Embryonic facial prominence (tissue), 1 donor: ENCODE data around the gene KIF5C.

ENCODE experiments used
- DNase-seq: peaks from one replicate; pipeline ENCODE4 v3.0.0-alpha.2; 2016; ENCODE audit errors: extremely low spot score

The KIF5C gene

GRCh38 chr2:148924514-148925178 is 49.6 kb downstream of the KIF5C start:
- no peak for DNase-seq

- DNase-seq = no peak
These were observed 51.4 kb downstream of the KIF5C start for GRCh38 chr2:148926291-148926961.

- DNase-seq = no peak
These were observed 52.0 kb downstream of the KIF5C start for GRCh38 chr2:148926981-148927401.

- no peak for DNase-seq
These were observed 53.4 kb downstream of the KIF5C start for GRCh38 chr2:148928395-148928794.

DNA sequence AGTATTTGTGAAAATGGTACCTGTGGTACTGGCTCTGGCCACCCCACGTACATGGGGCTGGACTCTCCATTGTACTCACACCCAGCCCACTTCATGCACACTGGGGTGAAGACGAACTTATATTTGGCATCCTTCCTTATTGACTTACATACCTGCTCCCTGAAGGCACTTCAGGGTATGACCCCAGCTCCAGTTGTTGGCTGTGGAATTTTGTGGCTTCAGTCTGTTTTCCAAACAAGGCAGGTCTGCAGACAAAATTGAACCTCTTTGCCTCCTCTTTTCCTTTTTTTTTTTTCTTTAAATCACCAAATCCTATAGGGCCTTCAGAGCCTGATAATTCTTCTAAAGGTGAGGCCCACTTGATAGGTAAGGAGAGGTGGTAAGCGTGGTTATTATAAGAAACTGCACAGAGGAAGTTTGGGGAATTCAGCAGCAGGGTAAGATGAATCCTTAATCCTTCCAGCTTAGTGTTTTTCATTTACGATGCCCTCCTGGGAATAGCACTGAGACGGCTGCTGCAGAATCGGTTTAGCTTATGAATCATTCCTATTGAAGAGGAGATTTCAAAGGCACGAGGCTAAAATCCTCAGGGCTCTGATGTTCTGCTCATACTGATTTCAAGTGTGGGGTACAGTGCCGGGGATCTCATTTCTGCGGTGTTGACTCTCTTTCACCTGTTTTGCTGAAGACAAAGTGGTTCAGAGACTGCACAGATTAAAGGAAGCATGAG is 55.2 kb downstream of the KIF5C start:
- no peak for DNase-seq

DNA sequence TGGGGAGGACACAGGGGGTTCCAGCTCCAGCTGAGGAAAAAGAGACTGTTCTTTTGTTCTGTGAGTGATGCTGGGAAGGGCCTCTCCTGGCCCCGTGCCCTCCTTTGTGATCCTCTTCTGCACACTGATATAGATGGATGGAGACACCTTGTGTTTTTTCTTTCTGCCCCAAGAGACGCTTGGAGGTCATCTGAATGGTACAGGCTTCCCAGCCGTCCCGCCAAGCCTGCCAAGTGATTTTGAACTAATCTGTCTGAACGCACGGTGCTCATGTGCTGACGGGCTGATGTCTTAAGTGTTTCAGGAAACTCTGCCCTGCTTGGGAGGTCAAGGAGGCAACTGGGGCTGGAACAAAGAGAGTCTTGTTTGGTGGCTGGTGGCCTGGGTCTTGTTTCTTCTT is 57.5 kb downstream of the KIF5C start:
- DNase-seq = no peak

DNA sequence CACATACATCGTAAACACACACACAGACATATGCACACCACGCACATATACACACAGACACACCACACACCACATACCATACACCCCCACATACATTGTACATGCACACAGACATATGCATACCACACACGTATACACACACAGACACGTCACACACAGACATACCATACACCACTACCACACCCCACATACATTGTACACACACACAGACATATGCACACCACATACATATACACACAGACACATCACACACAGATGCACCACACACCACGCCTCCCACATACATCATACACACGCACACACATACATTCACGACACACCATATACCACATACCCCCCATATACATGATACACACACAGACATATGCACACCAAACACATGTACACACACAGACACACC is 58.4 kb downstream of the KIF5C start:
- DNase-seq = no peak

GRCh38 chr2:148935791-148936190 is 60.8 kb downstream of the KIF5C start:
- no peak for DNase-seq

DNA sequence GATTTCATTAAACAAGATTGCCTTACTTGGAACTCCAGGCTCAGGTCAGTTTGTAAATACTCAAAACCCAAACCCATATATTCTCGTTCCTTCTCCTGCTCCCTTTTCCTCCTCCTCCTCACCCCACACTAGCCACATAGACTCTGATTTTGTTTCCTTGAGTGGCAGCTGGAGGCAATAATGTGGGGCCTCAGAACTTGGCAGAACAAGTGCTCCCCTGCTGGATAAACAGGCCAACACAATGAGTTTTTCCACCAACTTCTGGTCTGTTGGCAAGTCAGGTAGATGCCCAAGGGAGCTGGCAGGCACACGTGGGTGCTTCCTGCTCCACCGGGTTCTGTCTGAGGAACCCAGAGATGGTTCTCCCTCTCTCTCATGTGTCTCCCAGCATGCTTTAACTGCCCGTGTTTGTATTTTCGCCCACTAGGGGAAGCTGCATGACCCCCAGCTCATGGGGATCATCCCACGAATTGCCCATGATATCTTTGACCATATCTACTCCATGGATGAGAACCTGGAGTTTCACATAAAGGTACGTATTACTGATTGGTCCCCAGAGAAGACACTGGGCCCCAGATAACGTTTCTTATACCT is 61.9 kb downstream of the KIF5C start:
- DNase-seq = no peak

DNA sequence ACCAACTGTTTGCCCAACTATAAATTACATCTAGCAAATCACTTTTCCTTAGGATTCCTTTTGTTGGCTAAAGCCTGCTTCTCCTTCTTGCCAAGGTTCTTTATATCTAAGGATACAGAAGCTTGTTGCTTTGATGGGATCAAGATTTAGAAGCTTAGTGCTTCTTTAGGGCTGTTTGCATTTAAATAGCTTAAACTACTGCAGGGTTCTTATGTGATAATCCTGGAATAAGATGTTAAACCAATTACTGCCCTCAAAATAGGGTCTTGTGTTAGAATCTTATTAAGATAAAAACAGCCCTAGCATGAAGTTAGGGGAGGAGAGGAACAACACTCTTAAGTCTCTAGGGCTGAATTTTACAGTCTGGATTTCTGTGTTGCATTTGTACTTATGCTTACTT is 64.2 kb downstream of the KIF5C start:
- no peak for DNase-seq

DNA sequence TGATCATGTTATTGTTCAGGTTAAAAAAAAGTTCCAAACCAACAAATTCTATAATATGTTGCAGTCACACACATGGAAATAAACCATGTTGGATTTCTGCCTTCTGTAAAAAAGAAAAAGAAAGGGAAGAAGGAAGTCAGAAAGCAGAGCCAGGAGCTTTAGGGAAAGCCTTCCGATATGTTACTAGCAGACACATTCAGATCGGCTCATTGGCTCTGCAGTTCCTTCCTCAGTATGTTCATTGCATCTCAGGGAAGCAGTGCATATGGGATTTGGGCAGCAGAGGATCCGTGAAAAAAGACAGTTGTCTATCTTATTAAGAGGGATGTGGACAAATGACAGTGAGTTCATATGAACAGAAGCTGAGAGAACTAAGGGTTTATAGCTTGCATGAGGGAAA is 68.1 kb downstream of the KIF5C start:
- no peak for DNase-seq

DNA sequence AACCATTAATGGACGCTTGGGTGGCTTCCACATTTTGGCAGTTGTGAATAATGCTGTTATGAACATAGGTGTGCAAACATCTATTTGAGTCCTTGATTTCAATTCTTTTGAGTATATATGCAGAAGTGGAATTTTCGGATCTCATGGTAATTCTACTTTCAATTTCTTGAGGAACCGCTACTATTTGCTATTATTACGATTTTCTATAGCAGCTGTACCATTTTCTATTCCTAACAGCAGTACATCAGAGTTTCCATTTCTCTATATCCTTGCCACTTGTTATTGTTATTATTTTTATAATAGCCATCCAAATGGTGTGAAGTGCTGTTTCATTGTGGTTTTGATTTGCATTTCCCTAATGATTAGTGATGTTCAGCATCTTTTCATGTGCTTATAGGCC is 69.5 kb downstream of the KIF5C start:
- no peak for DNase-seq

DNA sequence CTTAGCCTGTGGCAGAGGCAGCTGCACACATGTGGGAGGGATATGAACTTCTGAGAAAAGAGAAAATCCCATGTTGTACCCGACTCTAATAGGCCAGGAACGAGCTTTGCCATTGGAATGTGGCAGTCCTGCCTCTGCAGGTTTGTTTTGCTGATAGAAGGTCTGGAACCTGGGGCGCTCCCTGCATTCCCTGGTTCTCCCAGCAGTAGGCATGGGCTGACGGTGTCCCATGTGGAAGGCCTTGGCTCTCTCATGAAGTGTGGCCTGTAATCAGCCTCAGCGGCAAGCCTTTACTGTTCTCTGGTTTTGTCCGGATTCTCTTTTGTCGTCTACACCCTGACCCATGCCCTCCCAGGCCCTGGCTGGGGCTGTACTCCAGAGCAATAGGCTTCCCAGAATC is 72.3 kb downstream of the KIF5C start:
- no peak for DNase-seq

DNA sequence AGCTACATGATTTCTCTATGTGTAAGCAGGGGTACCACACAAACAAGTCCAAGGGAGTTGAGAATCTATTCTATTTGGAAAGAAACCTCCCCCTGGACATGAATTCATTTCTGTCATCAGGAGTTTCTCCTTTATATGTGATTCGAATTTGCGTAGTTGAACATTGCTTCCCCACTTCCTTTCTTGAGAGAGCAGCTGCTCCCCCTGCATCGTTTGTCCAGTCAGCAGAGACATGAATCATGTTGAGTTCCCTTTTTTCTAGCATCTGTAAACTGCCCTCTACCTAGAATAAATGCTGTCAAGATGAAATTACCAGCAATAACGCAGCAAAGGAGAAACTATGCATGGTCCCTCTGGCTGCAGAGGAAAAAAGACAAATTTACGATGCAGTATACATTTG is 73.8 kb downstream of the KIF5C start:
- DNase-seq = no peak

- no peak for DNase-seq
These were observed 74.3 kb downstream of the KIF5C start for GRCh38 chr2:148949348-148949747.

DNA sequence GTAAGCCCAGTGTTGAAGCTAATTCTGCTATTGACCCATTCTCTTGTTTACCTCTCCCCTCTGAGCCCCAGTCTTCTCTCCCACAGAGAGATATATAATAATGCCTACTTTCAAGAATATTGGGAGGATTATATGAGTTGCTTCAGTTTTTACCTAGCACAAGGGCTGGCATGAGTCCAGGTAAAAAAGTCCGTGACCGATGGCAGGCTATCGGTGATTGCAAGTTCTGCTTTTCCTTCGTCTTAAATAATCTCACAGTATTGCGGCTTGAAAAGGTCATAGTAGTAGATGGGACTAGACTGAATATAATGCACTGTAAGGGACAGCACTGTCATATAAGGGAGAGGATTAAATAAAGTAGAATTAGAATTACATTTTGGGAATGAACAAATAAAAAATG is 77.6 kb downstream of the KIF5C start:
- DNase-seq = no peak

DNA sequence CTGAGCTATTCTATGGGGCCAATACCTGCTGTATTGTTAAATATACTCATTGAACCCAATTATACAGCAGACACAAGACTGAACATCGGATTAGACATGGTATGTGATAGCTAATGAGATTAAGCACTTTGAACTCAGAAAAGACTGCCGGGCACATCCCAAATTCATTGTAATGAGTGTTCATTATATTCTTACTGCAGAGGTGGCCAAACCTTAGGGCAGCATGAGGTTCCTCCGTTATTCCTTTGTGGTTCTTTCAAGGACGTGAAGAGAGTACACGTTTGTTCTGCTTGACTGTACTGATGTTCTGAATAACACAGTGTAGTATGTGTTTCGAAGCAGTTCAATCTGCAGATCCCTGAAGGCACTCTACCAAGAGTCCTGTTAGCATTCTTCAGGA is 78.4 kb downstream of the KIF5C start:
- DNase-seq = no peak

DNA sequence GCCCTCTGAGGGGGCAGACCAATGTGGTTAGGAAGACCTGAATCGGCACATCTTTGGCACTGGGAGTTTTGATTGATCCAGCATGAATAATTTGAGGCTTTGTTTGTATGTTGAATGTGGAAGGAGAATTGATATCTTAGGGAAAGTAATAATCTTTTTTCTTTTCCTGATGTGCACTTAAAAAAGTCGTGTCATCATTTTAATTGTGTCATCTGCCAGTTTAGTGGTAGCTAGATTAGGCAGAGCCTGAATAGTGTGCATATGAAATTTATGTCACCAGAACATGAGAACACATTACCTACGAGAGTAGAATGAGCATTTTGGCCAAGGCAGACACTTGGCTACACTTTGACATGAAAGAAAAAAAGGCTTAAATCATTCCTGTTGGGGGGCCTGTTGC is 79.5 kb downstream of the KIF5C start:
- DNase-seq = no peak

DNA sequence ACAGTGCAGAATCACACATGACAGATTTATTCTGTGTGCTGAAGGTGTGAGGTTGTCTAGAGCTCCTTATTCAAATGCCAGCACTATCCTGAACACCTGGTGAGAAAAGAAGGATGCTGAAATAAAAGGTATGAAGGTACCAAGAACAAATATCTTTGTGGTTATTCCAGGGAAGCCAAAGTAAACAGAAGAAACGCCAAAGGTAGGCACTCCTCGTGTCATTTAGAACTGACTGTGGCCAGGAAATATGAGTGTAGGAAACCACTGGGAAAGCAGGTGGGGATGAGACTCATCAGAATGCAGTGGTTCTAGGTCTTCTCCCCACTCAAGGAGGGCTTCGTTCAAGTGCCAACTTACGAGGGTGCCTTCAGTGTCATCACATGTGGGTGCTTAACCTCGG is 80.8 kb downstream of the KIF5C start:
- DNase-seq = no peak

- DNase-seq = no peak
These were observed 82.0 kb downstream of the KIF5C start for GRCh38 chr2:148957023-148957422.

- DNase-seq = no peak
These were observed 84.7 kb downstream of the KIF5C start for GRCh38 chr2:148959745-148960144.

DNA sequence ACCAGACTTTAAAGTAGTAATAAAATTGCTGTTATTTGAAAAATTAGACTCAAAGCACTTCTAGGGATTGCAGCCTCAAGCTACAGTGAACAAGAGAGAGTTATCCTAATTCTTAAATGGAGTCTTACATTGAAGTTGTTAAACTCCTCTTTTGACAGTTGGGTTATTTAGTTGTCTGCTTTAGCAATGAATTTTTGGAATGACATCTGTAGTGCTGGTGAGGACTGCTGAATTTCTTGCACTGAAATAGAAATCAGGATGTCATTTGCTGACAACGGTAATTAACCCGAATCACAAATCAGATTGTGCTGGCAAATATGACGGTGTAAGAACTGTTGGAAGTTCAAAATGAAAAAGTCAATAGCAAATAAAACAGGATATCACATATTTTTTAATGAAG is 85.5 kb downstream of the KIF5C start:
- DNase-seq = no peak

DNA sequence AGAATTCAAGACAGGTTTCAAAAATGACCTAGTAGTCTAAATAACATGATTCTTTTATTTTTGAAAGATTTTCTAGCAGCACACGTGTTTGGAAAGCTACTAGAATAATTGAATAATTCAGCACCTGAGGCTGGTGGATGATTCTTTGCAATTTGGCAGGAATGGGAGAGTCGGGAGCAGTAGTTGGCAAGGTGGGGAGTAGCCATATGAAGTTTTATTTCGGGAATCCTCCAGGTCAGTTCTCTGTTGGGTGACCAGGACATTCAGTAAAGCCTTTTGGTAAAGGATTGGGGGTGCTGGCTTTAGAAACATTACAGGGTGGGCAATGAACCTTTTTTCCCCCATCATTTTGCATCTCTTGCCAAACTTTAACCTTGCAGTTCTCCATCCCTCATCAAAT is 88.4 kb downstream of the KIF5C start:
- DNase-seq = no peak
